ENCODE data around the gene MYO5B. TPM values are rescaled to one million over a fixed set of nuclear protein-coding genes. Genes with fewer than 3 reads are reported as not detected.

MYO5B gene
- total RNA-seq, 1 donor from 2014 or later: 6.7 TPM

GRCh38 chr18:50093366-50094064 is 101.4 kb downstream of the MYO5B start:
- no peak overlapping the region for H3K4me2 ChIP-seq
- H3K27ac Mint-ChIP-seq: no peak overlapping the region

GRCh38 chr18:50092245-50092805 is 102.6 kb downstream of the MYO5B start:
- H3K79me2 ChIP-seq (ENCODE audit: low read depth): no peaks in the 10 kb centered on the region
- Mint-ChIP-seq H3K4me1 (peaks cover 17% of the 10 kb centered on the region), H3K27me3 (ENCODE audit: insufficient read depth, low read depth) (no peaks in the 10 kb centered on the region), H3K27ac (no peak overlapping the region), H3K36me3 (no peaks in the 10 kb centered on the region), H3K4me3 (no peak overlapping the region), H3K9me3 (no peaks in the 10 kb centered on the region)
- no peaks in the 10 kb centered on the region for H3F3A ChIP-seq (ENCODE audit: low read depth)
- no peak overlapping the region for H3K9ac ChIP-seq
- no peaks in the 10 kb centered on the region for H3K36me3 ChIP-seq
- H3K9me3 ChIP-seq (ENCODE audit: low read depth): no peaks in the 10 kb centered on the region
- H4K20me1 ChIP-seq (ENCODE audit: low read depth): no peaks in the 10 kb centered on the region
- peak overlapping the region; percentile 34 for H3K4me2 ChIP-seq
- no peaks in the 10 kb centered on the region for H3K27me3 ChIP-seq
- peaks cover 14% of the 10 kb centered on the region for H3K4me1 ChIP-seq
- no peak overlapping the region for H3K4me3 ChIP-seq
- H2AFZ ChIP-seq (replicated peaks): no peak overlapping the region
- no peak overlapping the region for H3K27ac ChIP-seq
- TF ChIP-seq CTCF (IDR thresholded peaks at IDR 0.05) (no peak), EZH2 (IDR thresholded peaks at IDR 0.05) (no peak), EZH2phosphoT487 (IDR thresholded peaks at IDR 0.05) (no peak)
- DNase-seq (ENCODE audit: low spot score): peak; percentile 7

More at GRCh38 chr18:50093366-50094064, 101.4 kb downstream of the MYO5B start:
- H3K27me3 Mint-ChIP-seq (ENCODE audit: insufficient read depth, low read depth): no peaks in the 10 kb centered on the region
- no peaks in the 10 kb centered on the region for H3K36me3 Mint-ChIP-seq
- no peaks in the 10 kb centered on the region for H3K9me3 Mint-ChIP-seq
- no peak overlapping the region for H3K4me3 ChIP-seq
- no peak for DNase-seq (ENCODE audit: low spot score)
- H3K4me1 ChIP-seq: peaks cover 14% of the 10 kb centered on the region
- no peaks in the 10 kb centered on the region for H3K79me2 ChIP-seq (ENCODE audit: low read depth)
- peaks cover 17% of the 10 kb centered on the region for H3K4me1 Mint-ChIP-seq
- no peak overlapping the region for H3K9ac ChIP-seq
- no peaks in the 10 kb centered on the region for H4K20me1 ChIP-seq (ENCODE audit: low read depth)
- H3K36me3 ChIP-seq: no peaks in the 10 kb centered on the region
- no peaks in the 10 kb centered on the region for H3K27me3 ChIP-seq
- H2AFZ ChIP-seq (replicated peaks): no peak overlapping the region
- no peaks in the 10 kb centered on the region for H3F3A ChIP-seq (ENCODE audit: low read depth)
- no peaks in the 10 kb centered on the region for H3K9me3 ChIP-seq (ENCODE audit: low read depth)
- H3K4me3 Mint-ChIP-seq: no peak overlapping the region
- no peak overlapping the region for H3K27ac ChIP-seq
- no peak for TF ChIP-seq EZH2 (IDR thresholded peaks at IDR 0.05)
- no peak for TF ChIP-seq EZH2phosphoT487 (IDR thresholded peaks at IDR 0.05)
- no peak for TF ChIP-seq CTCF (IDR thresholded peaks at IDR 0.05)

GRCh38 chr18:50091509-50092244 is 103.3 kb downstream of the MYO5B start:
- H3K27ac ChIP-seq: no peak overlapping the region

More at GRCh38 chr18:50091509-50092244, 103.3 kb downstream of the MYO5B start:
- H3K4me1 Mint-ChIP-seq: peaks cover 17% of the 10 kb centered on the region
- H3K27me3 Mint-ChIP-seq (ENCODE audit: insufficient read depth, low read depth): no peaks in the 10 kb centered on the region
- no peak for DNase-seq (ENCODE audit: low spot score)
- Histone ChIP-seq H3K36me3 (no peaks in the 10 kb centered on the region), H3K4me1 (peaks cover 14% of the 10 kb centered on the region), H3K4me3 (no peak overlapping the region), H3F3A (ENCODE audit: low read depth) (no peaks in the 10 kb centered on the region), H3K79me2 (ENCODE audit: low read depth) (no peaks in the 10 kb centered on the region), H3K9ac (no peak overlapping the region), H4K20me1 (ENCODE audit: low read depth) (no peaks in the 10 kb centered on the region), H3K9me3 (ENCODE audit: low read depth) (no peaks in the 10 kb centered on the region), H3K27me3 (no peaks in the 10 kb centered on the region), H3K4me2 (peak overlapping the region; percentile 34), H2AFZ (replicated peaks) (no peak overlapping the region)
- no peak overlapping the region for H3K4me3 Mint-ChIP-seq
- no peaks in the 10 kb centered on the region for H3K36me3 Mint-ChIP-seq
- TF ChIP-seq EZH2phosphoT487 (IDR thresholded peaks at IDR 0.05) (no peak), EZH2 (IDR thresholded peaks at IDR 0.05) (no peak), CTCF (IDR thresholded peaks at IDR 0.05) (no peak)
- H3K27ac Mint-ChIP-seq: no peak overlapping the region
- H3K9me3 Mint-ChIP-seq: no peaks in the 10 kb centered on the region
